Raji (cell line): ENCODE results near the gene RIOK3.
A peak's percentile ranks its signal among the peaks of the same experiment; 100 is the strongest.

Experiments
- POLR2A ChIP-seq: IDR thresholded peaks from 2 replicates; pipeline ENCODE4 v1.6.1; 2011; ENCODE audit warnings: low read depth, low read length, control low read depth; ENCODE audit not compliant: insufficient read depth

RIOK3 gene

DNA sequence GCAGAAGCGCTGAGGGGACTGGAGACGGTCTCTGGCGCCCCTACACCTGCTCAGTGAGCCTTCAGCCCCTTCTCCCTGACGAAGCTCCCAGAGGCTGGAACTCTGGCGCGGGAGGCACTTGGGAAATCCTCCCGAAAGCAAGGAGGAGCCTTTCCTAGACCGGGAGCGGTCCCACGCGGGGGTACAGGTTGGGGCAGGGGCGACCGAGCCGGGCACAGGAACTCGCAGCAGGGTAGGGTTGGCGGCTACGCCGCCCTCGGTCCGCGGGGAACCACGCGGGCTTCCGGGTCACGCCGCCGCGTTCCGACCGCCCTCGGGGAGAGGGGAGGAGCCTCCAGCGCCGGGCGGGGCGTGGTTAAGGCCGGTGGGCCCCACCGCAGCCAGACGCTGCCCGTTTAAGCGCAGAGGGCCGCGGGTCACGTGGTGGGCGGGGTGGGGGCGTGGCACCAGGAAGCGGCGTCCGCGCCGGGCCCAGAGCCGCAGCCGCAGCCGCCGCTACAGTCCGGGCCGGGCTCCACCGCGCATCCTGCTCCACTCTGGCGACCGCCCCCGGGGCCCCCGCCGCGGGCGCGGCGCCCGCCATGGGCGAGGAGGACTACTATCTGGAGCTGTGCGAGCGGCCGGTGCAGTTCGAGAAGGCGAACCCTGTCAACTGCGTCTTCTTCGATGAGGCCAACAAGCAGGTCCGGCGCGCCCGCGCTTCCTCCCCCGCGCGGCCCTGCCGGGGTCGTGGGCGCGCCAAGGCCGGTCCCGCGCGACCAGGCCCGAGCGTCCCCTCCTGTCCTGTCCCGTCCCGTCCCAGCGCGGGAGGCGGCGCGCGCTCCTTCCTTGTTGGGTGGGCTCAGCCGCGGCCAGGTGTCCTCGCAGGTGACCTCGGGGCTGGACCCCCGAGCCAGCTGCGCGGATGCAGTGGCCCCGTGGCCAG lies 50.2 kb downstream of the RIOK3 start, which contains the start of gene RMC1:
RMC1 (plus strand) TSS at position 474 of the 925 bp plus-strand sequence; CDS start at position 582, 108 bp downstream.
- TF ChIP-seq POLR2A = peak; percentile 88

DNA sequence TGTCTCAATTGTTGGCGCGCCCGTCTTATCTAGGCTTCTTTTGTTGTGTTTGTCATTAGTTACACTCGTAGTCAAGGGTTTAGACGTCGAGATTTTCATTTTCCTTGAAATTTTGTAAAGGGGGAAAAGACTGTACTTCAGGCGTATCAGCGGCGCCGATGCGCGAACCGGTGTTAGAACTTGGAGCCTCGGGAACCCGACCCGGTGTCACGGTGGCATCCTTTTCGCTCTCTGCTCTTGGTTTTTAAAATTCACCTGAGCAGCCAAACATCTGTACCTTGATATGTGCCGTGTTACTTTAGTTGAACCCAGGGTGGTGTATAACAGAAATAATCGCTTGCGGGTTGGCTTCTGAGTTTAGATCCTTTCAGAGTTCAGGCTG lies 50.9 kb downstream of the RIOK3 start:
- no peak for TF ChIP-seq POLR2A

DNA sequence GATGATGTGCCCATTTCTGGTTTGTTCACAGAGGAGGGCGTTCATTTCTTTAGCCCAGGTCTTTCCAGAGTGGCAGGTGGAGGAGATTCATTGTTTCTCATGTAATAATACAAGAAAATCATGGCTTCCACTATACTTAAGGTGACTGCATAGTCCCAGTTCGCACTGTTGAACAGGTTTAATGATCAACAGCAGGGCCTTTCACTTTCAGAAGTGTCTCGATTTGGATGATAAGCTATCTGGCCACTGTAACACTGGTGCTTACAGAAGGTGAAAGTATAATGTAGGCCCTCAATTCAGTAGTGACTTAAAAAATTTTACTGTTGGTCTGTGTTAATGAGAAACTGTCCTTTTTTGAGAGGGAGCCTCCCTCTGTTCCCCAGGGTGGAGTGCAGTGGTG lies 51.6 kb downstream of the RIOK3 start:
- TF ChIP-seq POLR2A = no peak

DNA sequence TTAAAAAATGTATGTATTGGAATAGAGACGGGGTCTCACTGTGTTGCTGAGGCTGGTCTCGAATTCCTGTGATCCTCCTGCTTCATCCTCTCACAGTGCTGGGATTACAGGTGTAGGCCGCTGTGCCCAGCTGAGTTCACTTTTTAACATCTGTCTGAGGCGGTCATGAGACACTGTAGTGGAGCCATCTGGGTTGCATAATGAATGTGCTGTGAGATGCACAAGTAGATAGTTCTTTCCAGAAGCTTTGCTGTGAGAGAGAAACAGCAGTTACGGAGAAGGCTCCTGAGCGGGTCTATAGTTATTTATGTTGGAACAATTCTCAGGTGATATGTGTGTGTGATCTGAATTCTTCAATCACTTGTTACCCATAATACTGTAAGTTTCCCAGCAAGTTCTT lies 53.3 kb downstream of the RIOK3 start:
- no peak for TF ChIP-seq POLR2A

DNA sequence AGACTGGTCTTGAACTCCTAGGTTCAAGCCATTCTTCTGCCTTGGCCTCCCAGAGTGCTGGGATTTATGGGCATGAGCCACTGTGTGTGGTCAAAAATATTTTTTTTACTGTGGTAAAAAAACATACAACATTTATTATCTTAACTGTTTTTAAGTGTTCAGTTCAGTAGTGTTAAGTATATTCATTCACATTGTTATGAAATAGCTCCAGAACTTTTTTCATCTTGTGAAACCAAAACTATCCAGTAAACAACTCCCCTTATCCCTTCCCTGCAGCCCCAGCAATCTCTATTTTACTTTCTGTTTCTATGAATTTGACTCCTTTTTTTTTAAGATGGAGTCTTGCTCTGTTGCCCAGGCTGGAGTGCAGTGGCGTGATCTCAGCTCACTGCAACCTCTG lies 59.6 kb downstream of the RIOK3 start:
- no peak for TF ChIP-seq POLR2A

DNA sequence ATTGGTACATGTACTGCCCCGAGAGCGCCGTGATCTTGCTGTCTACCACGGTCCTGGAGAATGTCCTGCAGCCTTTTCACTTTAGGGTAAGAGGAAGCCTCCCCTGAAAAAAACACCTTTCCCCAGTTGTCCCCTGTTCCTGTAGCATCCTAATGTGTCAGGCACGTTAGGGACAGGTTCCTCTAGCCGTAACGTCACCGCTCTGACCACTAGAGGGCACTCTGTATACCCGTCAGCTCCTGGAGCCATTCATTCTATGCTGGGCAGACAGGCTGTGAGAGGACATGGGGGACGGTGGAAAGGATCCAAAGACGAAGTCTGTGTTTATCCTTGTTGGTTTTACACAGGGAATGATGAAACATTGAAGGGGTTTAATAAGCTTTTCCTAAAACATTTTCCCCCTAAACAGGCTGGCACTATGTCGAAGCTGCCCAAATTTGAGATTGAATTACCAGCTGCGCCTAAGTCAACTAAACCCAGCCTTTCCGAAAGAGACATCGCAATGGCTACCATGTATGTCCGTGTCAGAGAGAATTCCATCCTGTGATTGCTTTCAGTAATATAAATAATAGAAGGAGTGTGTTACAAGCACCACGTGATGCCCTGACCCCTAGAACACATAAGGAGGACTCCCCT lies 62.9 kb downstream of the RIOK3 start:
- TF ChIP-seq POLR2A = no peak

DNA sequence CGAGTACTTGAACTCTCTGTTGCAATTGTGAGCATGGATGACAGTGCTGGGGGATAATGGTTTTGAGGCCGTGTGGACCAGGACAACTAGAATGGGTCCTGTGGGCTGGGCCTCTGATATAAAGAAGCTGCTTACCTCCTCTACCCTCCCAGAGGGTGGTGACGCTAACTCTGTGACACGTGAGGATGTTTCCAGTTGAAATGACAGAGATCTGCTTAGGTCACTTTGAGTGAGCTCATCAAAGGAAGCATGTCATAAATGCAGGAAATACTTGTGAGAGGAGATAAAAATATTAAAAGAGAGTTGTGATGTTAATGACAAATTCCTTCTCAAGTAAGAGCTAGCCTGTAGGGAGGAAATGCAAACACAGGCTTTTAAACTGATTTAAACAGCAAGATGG lies 66.6 kb downstream of the RIOK3 start:
- TF ChIP-seq POLR2A = no peak

DNA sequence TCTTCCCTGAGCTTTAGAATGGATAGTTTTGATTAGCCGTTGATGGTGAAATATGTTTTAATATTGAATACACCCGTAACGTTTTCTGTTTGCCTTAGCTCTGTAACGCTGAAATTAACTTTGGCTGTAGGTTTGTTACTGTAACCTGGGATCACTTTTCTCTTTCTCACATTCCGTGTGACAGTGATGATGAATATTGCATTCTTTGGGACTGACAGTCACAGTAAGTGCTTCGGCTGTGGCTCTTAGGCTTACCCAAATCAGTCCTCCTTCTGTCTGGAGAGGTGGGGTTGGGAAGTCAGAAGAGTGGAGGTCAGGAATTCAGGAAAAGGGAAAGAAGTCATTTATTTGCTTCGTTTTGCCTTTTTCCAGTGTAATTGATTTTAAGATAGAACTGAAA lies 68.2 kb downstream of the RIOK3 start:
- no peak for TF ChIP-seq POLR2A

DNA sequence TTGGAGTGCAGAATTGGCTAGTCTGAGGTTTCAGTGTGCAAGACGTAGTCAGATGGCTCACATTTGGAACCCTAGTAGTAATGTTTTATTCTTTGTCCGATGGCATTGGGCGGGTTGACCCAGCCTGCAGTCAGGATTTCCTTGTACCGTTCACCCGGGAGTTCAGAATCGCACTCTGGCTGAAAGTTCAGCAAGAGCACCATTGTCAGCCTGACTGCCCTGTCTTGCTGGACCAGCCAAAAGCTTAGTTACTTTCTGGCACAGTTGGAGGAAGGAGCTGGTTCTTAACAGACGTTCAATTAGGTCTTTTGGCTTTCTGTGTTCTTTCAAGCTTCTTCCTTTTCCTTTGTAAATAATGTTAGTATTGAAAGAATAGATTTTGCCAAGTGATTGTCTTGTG lies 68.8 kb downstream of the RIOK3 start:
- TF ChIP-seq POLR2A = no peak

DNA sequence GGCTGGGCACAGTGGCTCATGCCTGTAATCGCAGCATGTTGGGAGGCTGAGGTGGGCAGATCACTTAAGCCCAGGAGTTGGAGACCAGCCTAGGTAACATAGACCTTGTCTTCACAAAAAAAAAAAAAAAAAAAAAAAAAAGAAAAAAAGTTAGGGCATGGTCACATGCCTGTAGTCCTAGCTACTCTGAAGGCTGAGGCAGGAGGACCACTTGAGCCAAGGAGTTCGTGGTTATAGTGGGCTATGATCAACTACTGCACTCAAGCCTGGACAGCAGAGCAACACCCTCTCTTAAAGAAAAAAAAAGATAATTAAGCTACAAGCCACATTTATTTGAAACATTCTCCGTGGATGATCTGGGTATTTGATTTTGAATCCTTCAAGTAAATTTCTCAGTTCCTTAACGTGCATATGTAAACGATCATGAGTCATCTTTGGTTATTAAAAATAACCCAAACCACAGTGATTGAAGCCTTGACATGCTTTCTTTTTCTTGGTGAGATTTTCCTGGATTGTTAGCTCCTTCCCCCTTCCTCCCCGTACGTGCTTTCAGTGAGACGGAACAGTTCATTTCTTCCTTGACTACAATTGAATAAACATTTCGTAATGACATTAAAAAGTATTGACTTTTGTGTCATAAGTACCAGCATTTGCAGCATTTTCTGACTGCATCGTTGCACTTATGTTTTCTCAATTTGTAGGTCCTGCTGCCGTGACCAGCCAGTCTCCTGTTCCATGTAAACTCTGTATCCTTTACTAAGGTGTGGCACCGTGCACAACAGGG lies 70.5 kb downstream of the RIOK3 start:
- TF ChIP-seq POLR2A = no peak

DNA sequence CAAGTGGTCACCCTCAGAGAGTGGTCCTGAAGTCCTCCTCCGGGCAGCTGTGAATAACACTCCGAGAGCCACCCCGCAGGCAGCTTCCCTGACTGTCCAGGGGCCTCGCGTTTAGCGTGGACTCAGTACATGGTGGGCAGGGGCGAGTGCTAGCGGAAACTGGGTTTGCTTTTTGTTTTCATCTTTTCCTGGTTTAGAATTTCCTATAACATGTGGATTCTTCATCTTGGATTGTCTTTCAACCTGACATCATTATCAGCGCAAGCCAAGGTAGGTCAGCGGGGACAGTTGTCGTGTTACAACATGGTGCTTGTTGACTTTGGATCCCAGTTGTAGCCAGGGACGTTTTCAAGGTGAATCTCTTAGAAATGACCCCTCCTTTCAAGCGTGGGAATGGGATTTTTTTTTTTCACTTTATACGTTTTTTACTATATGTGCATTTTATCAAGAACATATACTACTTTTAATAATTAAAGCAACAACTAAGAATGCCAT lies 71.2 kb downstream of the RIOK3 start:
- TF ChIP-seq POLR2A = no peak

DNA sequence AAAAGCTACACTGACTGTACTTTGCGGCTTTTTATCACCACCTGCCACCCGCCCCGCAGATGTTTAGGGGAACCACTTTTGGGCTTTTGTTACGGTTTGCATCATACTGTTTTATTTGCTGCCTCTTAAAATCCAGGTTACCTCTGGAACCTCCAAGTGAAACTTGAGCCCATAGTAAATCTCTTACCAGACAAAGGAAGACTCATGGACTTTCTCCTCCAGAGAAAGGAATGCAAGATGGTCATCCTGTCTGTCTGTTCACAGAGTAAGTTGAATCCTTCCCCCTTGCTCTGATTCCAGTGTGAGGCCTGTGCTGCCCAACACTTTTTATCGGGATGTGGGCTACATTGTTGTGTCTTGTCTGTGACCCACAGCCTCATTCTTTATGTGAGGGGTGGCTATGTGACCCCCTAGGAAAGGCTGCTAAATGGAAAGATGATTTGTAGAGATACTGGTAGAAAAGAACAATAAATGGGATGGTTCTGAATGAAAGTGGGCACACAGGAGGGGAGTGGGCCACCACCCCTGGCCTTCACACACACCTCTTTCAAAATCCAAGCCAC lies 73.5 kb downstream of the RIOK3 start:
- no peak for TF ChIP-seq POLR2A

DNA sequence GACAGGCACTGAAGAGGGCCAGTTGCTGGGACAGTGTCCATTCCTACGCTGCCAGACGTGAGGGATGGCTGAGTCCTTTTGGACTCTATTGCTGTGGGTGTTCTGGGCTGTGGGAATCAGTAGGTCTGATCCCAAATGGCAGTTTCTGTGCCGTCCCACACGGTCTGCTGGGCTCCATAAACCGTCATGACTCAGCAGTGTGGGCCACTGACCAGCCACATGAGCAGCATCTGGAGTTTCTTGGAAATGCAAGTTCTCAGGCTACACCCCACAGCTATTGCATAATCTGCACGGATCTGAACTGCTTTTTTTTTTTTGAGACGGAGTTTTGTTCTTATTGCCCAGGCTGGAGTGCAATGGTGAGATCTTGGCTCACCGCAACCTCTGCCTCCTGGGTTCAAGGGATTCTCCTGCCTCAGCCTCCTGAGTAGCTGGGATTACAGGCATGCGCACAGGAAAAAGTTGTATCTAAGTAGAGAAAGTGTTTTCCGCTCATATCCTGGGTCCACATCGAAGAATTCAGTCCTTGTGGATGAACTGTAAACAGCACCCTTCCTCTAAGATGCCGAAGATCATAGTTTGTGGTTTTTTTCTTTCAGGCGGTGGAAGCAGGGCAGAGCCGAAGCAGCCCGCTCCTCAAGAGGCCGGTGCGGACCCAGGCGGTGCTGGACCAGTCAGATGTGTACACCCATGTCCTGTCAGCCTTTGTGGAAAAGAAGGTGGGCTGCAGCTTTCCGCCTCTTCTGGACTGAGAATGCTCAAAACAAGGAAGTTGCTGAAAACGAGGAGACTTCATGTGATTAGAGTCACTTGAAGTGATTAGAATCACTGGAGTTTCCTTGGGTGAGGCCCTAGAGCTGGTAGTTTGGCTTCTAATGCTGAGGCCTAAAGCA lies 75.7 kb downstream of the RIOK3 start:
- no peak for TF ChIP-seq POLR2A

DNA sequence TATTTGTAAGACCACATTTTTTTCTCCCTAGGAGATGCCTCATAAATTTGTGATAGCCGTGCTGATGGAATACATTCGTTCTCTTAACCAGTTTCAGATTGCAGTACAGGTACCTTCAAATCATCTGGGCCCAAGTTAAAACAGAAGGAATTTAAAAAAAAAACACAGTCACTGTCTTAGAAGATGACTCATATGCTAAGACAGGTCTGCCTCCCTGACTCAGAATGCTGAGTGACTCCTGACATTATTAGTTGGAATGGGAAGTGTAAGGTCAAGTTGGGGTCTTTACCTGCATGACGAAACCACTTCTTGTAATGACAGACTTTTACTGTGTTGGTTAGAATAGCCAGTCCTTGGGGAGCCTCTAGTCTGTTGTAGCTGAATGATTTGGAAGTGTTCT lies 76.5 kb downstream of the RIOK3 start:
- no peak for TF ChIP-seq POLR2A
